Neural crest cell (in vitro differentiated cells): ENCODE data around the gene PLEKHA1. TPM values are rescaled to one million over a fixed set of nuclear protein-coding genes. Genes with fewer than 3 reads are reported as not detected.

Source experiments
- DNase-seq: peaks from one replicate; pipeline ENCODE4 v3.0.0; 2021; ENCODE audit warnings: low read depth, mixed read lengths, low spot score
- H3K27ac Mint-ChIP-seq: one replicate; pipeline ENCODE4 v1.8.0; 2021; ENCODE audit warnings: mild to moderate bottlenecking, mixed read lengths; ENCODE audit not compliant: unreplicated experiment
- H3K27me3 Mint-ChIP-seq: 2 replicates; pipeline ENCODE4 v1.8.0; 2021; ENCODE audit warnings: low read depth, mild to moderate bottlenecking, mixed read lengths
- H3K36me3 Mint-ChIP-seq: 2 replicates; pipeline ENCODE4 v1.8.0; 2021; ENCODE audit warnings: low read depth, mild to moderate bottlenecking, mixed read lengths
- H3K4me1 Mint-ChIP-seq: 2 replicates; pipeline ENCODE4 v1.8.0; 2021; ENCODE audit warnings: mixed read lengths
- H3K4me3 Mint-ChIP-seq: one replicate; pipeline ENCODE4 v1.8.0; 2021; ENCODE audit warnings: mild to moderate bottlenecking, mixed read lengths
- H3K9me3 Mint-ChIP-seq: 2 replicates; pipeline ENCODE4 v1.8.0; 2021; ENCODE audit warnings: mixed read lengths
- long read RNA-seq: library from polyadenylated mRNA; unstranded; transcript quantifications from one replicate; pipeline ENCODE4 v2.0.0, GENCODE V29; 2020
- total RNA-seq: library from RNA; stranded (reverse); gene quantifications from 2 replicates; pipeline ENCODE4 v1.2.1, GENCODE V29; 2021
- TF ChIP-seq, protein P1 (sequence below): fragments of 200-600 bp; sonication (generic); conservative IDR thresholded peaks from 2 replicates; pipeline ENCODE4 v1.5.0; 2021; ENCODE audit warnings: antibody characterized with exemption, mild to moderate bottlenecking

PLEKHA1 gene
- 20.6 and 21.7 TPM in 2 replicates for total RNA-seq
- long read RNA-seq, full-length matches to known transcripts: 2 of 38 reads
- long read RNA-seq, partial matches to known transcripts: 9 of 38 reads
- long read RNA-seq, other reads (novel, unspliced or antisense): 27 of 38 reads

DNA sequence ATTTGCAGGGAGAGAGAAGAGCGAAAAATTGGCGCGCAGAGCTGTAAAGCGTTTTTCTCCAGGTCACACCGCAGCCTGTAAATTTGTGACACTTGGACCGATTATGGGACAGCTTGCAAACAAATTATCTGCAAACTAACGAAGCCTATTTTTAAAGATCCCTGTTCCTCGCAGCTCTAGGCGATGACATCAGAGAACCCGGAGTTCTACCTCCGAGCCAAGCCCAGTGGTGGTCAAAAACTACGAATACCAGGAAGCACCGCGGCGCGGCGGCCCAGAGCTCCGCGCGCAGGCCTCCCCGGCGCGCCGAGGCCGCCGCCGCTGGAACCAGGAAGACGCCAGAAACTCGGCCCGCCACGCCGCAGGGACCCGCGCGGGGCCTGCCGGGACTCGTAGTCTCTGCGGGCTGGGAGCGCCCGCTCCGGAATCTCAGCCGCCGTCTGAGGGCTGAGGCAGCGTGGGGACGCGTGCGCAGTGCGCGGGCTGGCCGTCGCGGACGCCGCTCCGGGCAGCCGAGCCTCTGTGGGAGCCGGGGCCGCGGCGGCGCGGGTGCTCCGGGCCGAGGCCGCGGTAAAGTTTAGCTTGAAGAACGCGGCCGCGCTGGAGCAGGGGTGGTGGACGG, at the start of gene PLEKHA1:
PLEKHA1 (plus strand) TSS at position 472 of the 622 bp plus-strand sequence. CDS start 18,493 bp downstream, outside the sequence.
- peak; percentile 86 for DNase-seq
- Mint-ChIP-seq H3K4me3 (peak within 1 kb of the TSS; percentile 97), H3K9me3 (no peaks in the 10 kb centered on the region), H3K4me1 (peaks cover 25% of the 10 kb centered on the region), H3K27ac (peak within 1 kb of the TSS; percentile 88), H3K36me3 (no peaks in the 10 kb centered on the region), H3K27me3 (peaks cover 15% of the 10 kb centered on the region)
- TF ChIP-seq, protein P1, sequence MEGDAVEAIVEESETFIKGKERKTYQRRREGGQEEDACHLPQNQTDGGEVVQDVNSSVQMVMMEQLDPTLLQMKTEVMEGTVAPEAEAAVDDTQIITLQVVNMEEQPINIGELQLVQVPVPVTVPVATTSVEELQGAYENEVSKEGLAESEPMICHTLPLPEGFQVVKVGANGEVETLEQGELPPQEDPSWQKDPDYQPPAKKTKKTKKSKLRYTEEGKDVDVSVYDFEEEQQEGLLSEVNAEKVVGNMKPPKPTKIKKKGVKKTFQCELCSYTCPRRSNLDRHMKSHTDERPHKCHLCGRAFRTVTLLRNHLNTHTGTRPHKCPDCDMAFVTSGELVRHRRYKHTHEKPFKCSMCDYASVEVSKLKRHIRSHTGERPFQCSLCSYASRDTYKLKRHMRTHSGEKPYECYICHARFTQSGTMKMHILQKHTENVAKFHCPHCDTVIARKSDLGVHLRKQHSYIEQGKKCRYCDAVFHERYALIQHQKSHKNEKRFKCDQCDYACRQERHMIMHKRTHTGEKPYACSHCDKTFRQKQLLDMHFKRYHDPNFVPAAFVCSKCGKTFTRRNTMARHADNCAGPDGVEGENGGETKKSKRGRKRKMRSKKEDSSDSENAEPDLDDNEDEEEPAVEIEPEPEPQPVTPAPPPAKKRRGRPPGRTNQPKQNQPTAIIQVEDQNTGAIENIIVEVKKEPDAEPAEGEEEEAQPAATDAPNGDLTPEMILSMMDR: no peak

DNA sequence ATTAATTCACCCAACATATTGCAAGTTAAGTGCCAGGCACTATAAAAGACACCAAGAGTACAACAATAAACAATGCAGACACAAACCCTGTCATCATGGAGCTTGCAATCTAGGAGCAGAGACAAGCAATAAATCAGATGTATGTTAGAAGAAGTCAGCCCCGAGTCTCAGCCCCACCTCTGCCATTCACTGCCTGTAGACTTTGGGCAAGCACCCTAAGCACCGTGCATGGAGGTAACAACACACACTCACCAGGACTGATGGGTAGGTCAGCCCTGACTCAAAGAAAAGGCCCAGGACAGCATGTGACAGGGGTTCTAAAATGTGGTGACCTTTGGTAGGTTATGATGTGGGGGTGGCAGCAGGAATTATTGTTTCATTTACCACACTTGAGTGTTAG, 49.3 kb upstream of the PLEKHA1 start:
- TF ChIP-seq, protein P1: no peak
- DNase-seq: no peak

GRCh38 chr10:122326385-122326784, 48.1 kb upstream of the PLEKHA1 start:
- DNase-seq: no peak
- TF ChIP-seq, protein P1: no peak
- H3K27ac Mint-ChIP-seq: no peak overlapping the region

More for the DNA sequence above, 49.3 kb upstream of the PLEKHA1 start:
- H3K4me1 Mint-ChIP-seq: no peaks in the 10 kb centered on the region
- H3K4me3 Mint-ChIP-seq: no peak overlapping the region
- H3K27ac Mint-ChIP-seq: no peak overlapping the region
- peaks cover 2% of the 10 kb centered on the region for H3K27me3 Mint-ChIP-seq
- H3K36me3 Mint-ChIP-seq: peaks cover 2% of the 10 kb centered on the region
- H3K9me3 Mint-ChIP-seq: peaks cover 5% of the 10 kb centered on the region

GRCh38 chr10:122326806-122327205, 47.7 kb upstream of the PLEKHA1 start:
- no peak overlapping the region for H3K27ac Mint-ChIP-seq
- TF ChIP-seq, protein P1: no peak
- H3K4me3 Mint-ChIP-seq: no peak overlapping the region
- peaks cover 12% of the 10 kb centered on the region for H3K4me1 Mint-ChIP-seq
- peaks cover 5% of the 10 kb centered on the region for H3K9me3 Mint-ChIP-seq
- peaks cover 2% of the 10 kb centered on the region for H3K27me3 Mint-ChIP-seq
- no peaks in the 10 kb centered on the region for H3K36me3 Mint-ChIP-seq
- no peak for DNase-seq

More at GRCh38 chr10:122326385-122326784, 48.1 kb upstream of the PLEKHA1 start:
- peaks cover 2% of the 10 kb centered on the region for H3K27me3 Mint-ChIP-seq
- no peak overlapping the region for H3K4me3 Mint-ChIP-seq
- peaks cover 8% of the 10 kb centered on the region for H3K4me1 Mint-ChIP-seq
- H3K36me3 Mint-ChIP-seq: peaks cover 2% of the 10 kb centered on the region
- peaks cover 3% of the 10 kb centered on the region for H3K9me3 Mint-ChIP-seq

DNA sequence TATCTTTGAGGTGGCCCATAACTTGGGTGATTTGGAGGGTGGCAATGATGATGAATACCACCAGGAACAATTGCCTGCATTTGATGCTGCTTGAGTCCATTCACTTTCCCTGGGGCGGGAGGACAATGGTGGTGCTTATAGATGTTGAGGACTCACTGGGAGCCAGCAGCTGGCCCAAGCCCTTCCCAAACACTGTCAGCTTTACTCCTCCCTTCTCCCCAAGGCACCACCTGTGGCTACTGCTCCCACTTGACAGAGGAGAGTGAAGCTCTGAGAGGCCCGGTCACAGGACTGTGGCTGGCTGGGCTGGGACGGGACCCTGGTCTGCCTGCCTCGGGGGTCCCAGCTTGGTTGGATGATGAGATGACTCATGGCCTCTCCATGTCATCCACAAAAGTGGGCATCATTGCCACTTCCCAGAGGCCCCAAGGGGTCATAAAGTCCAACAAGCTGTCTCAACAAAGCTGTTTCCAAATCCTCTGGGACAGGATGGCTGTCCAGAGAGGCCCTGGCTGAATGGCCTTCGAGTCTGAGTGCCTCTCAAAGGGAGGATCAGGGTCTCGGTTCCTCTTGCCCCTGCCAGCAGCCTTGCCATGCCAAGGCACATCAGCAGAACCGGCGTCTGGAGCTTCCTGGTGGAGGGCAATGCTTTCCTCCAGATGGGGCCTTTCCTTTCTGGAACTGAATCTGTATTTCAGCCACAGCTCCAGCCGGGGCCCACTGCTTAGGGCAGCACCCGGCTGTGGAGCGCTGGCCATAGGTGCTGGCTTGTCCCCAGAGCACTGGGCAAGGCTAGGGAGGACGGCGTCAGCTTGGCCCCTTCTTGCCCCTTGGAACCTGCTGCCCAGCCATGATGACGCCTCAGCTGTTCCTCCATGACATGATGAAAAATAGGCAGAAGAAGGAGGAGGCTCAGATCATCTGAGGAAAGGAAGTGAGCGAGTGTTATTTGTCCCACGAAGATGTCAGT, 47.0 kb upstream of the PLEKHA1 start:
- no peak overlapping the region for H3K27ac Mint-ChIP-seq
- no peak for DNase-seq
- no peaks in the 10 kb centered on the region for H3K36me3 Mint-ChIP-seq
- peaks cover 17% of the 10 kb centered on the region for H3K4me1 Mint-ChIP-seq
- H3K9me3 Mint-ChIP-seq: peaks cover 8% of the 10 kb centered on the region
- H3K27me3 Mint-ChIP-seq: no peaks in the 10 kb centered on the region
- TF ChIP-seq, protein P1: no peak
- H3K4me3 Mint-ChIP-seq: no peak overlapping the region
